HepG2 (cell line): ENCODE measurements around the gene NUB1. TPM values are rescaled to one million over a fixed set of nuclear protein-coding genes. Genes with fewer than 3 reads are reported as not detected.

Experiments used
- ATAC-seq: fragments of 200-7000 bp; cut with Tn5 transposase; 3 replicates; pipeline ENCODE4 v1.9.1; 2020; ENCODE audit warnings: mild to moderate bottlenecking, moderate library complexity
- BruUV-seq: library from RNA; stranded (reverse); fragments of 400-500 nt; replicated peaks from 2 replicates; lab custom pipeline; 2021; lab: Mats Ljungman, UMichigan
- CTCF ChIA-PET: fragments of 300-600 bp; formaldehyde crosslinking; extraction: SDS; loops from one replicate; lab custom pipeline; 2021; ENCODE audit warnings: low total read pairs, inconsistent platforms, low intra/inter-chr PET ratio; lab: Yijun Ruan, JAX
- POLR2A ChIA-PET: fragments of 350-600 bp; sonication (Branson Sonifier 250); formaldehyde crosslinking; loops from one replicate; lab custom pipeline; 2020; ENCODE audit warnings: antibody characterized with exemption, inconsistent platforms; lab: Yijun Ruan, JAX
- DNase-seq: peaks from one replicate; pipeline ENCODE4 v3.0.0-alpha.2; 2015; ENCODE audit warnings: low spot score
- FAIRE-seq: peaks from 3 replicates; lab custom pipeline; 2011; peaks lifted over from hg19 to GRCh38; lab: Jason Lieb, UNC
- H2AFZ ChIP-seq: one replicate; pipeline ENCODE4 v1.6.1; 2011; ENCODE audit warnings: low read length, inconsistent platforms
- H3K27ac ChIP-seq: fragments of 300-600 bp; 3 replicates; pipeline ENCODE4 v1.8.0; 2011; ENCODE audit warnings: mixed run types, mild to moderate bottlenecking, mixed read lengths, low read length, inconsistent platforms; ENCODE audit not compliant: insufficient read depth; ENCODE audit errors: extremely low read length
- H3K27me3 ChIP-seq, 2 experiments: fragments of 200-600 bp in 1 of 2; 2 replicates in 1 of 2; 3 replicates in 1 of 2; pipeline versions ENCODE4 v1.6.0 to v1.8.0; 2011; ENCODE audit warnings: low read length in 2 of 2, mild to moderate bottlenecking in 2 of 2, moderate library complexity in 2 of 2, inconsistent platforms in 1 of 2; ENCODE audit not compliant: insufficient read depth in 2 of 2, control insufficient read depth in 1 of 2
- H3K36me3 ChIP-seq, 2 experiments: fragments of 200-600 bp in 1 of 2; replicated peaks in 1 of 2; 2 replicates in 1 of 2; 3 replicates in 1 of 2; pipeline versions ENCODE4 v1.5.1 to v1.8.0; 2011; ENCODE audit warnings: low read length in 2 of 2, inconsistent platforms in 1 of 2; ENCODE audit not compliant: insufficient read depth in 2 of 2, control insufficient read depth in 1 of 2
- H3K4me1 ChIP-seq: 2 replicates; pipeline ENCODE4 v1.5.1; 2012; ENCODE audit warnings: low read length, inconsistent platforms; ENCODE audit not compliant: insufficient read depth
- H3K4me2 ChIP-seq: 2 replicates; pipeline ENCODE4 v1.6.0; 2011; ENCODE audit warnings: low read depth, low read length, inconsistent platforms
- H3K4me3 ChIP-seq, 3 experiments: fragments of 200-600 bp in 1 of 3; sonication (generic), shearing (Covaris generic) in 1 of 3; replicated peaks in 1 of 3; 2 replicates each; pipeline ENCODE4 v1.5.1; 2011 to 2016; ENCODE audit warnings: low read length in 3 of 3, inconsistent platforms in 2 of 3, low read depth in 2 of 3, mild to moderate bottlenecking in 2 of 3, control low read depth in 1 of 3, mixed read lengths in 1 of 3; ENCODE audit not compliant: insufficient read depth in 1 of 3
- H3K79me2 ChIP-seq: one replicate; pipeline ENCODE4 v1.6.1; 2011; ENCODE audit warnings: low read length, inconsistent platforms; ENCODE audit not compliant: insufficient read depth
- H3K9ac ChIP-seq: 2 replicates; pipeline ENCODE4 v1.6.0; 2011; ENCODE audit warnings: mild to moderate bottlenecking, low read depth, low read length, inconsistent platforms; ENCODE audit not compliant: insufficient read depth
- H3K9me3 ChIP-seq: 2 replicates; pipeline ENCODE4 v1.5.1; 2012; ENCODE audit warnings: mild to moderate bottlenecking, low read length
- H4K20me1 ChIP-seq: 2 replicates; pipeline ENCODE4 v1.6.0; 2011; ENCODE audit warnings: inconsistent platforms, mild to moderate bottlenecking, low read length, moderate library complexity; ENCODE audit not compliant: insufficient read depth
- ERF ChIP-seq: IDR thresholded peaks from 2 replicates; pipeline ENCODE4 v1.6.1; 2018; ENCODE audit warnings: missing biosample characterization, missing genetic modification reagents
- KDM5A ChIP-seq: fragments of 200-600 bp; sonication (generic); IDR thresholded peaks from 2 replicates; pipeline ENCODE4 v1.7.0; 2018; ENCODE audit warnings: antibody characterized with exemption, mild to moderate bottlenecking, low read length, borderline replicate concordance
- MTA1 ChIP-seq: sonication (generic); formaldehyde crosslinking; IDR thresholded peaks from 2 replicates; pipeline ENCODE4 v1.4.0; 2020; ENCODE audit warnings: missing genetic modification reagents, mild to moderate bottlenecking, borderline replicate concordance
- NONO ChIP-seq, 2 experiments: fragments of 450-650 bp in 1 of 2; sonication (generic) in 1 of 2; formaldehyde crosslinking in 1 of 2; IDR thresholded peaks in 1 of 2; conservative IDR thresholded peaks in 1 of 2; 2 replicates each; pipeline versions ENCODE4 v1.6.1 to v1.8.0; 2017 to 2022; ENCODE audit warnings: mild to moderate bottlenecking in 1 of 2, missing genetic modification reagents in 1 of 2, moderate library complexity in 1 of 2
- NR1H2 ChIP-seq: sonication (generic); formaldehyde crosslinking; IDR thresholded peaks from 2 replicates; pipeline ENCODE4 v1.8.1; 2022; ENCODE audit warnings: low read depth, missing genetic modification reagents, borderline replicate concordance
- RFX3 ChIP-seq: IDR thresholded peaks from 2 replicates; pipeline ENCODE4 v1.6.1; 2016; ENCODE audit warnings: missing biosample characterization, missing genetic modification reagents
- SRSF4 ChIP-seq: fragments of 200-400 bp; formaldehyde crosslinking; IDR thresholded peaks from one replicate; pipeline ENCODE4 v1.6.1; 2018; ENCODE audit warnings: mild to moderate bottlenecking, low read depth, low read length, moderate library complexity; ENCODE audit not compliant: poor library complexity, severe bottlenecking
- ZNF670 ChIP-seq: sonication (generic); formaldehyde crosslinking; IDR thresholded peaks from 2 replicates; pipeline ENCODE4 v1.8.0; 2022; ENCODE audit warnings: mild to moderate bottlenecking, missing genetic modification reagents, borderline replicate concordance
- WGBS: methylation state at CpG from one replicate; pipeline ENCODE4 v1.1.6; 2017; ENCODE audit warnings: low lambda C conversion rate; 5-methylcytosine and 5-hydroxymethylcytosine counted together
- in situ Hi-C: cut with HindIII; loops from 2 replicates; pipeline ENCODE4 v1.10.0; 2017; ENCODE audit warnings: low pct_unique_long_range_greater_than_20kb; ENCODE audit not compliant: extremely low pct_ligation_motif_present
- intact Hi-C: fragments of 100-400 bp; cut with micrococcal nuclease; formaldehyde crosslinking; loops from one replicate; pipeline ENCODE4 v1.10.0; 2022; ENCODE audit not compliant: unreplicated experiment
- polyA plus RNA-seq, 8 experiments: library from polyadenylated mRNA; depleted of rRNA in 3 of 8; stranded (reverse) in 7 of 8; unstranded in 1 of 8; fragments of >200 nt; fragmentation: Illumina TruSeq in 4 of 8; extraction: Trizol in 4 of 8; gene quantifications; 2 replicates each; pipeline versions ENCODE4 v1.2.1 to v1.2.3, GENCODE V29; 2011 to 2016; ENCODE audit warnings: low read depth in 4 of 8, missing spikeins in 1 of 8, mixed read lengths in 1 of 8; ENCODE audit not compliant: insufficient read depth in 1 of 8
- total RNA-seq, 5 experiments: library from RNA; depleted of rRNA; stranded (reverse); fragments of >200 nt; fragmentation: Illumina TruSeq; extraction: Trizol; gene quantifications; 2 replicates each; pipeline ENCODE4 v1.2.3, GENCODE V29; 2016; ENCODE audit warnings: low read depth in 1 of 5
- TF ChIP-seq, protein P1 (sequence below): sonication (generic); formaldehyde crosslinking; IDR thresholded peaks from 2 replicates; pipeline ENCODE4 v1.9.0; 2021; ENCODE audit warnings: missing genetic modification reagents, mild to moderate bottlenecking, borderline replicate concordance
- TF ChIP-seq, protein P2 (sequence below): sonication (generic); formaldehyde crosslinking; IDR thresholded peaks from 2 replicates; pipeline ENCODE4 v1.8.1; 2022; ENCODE audit warnings: low read depth, mild to moderate bottlenecking, missing genetic modification reagents
- TF ChIP-seq, protein P3 (sequence below): sonication (generic); formaldehyde crosslinking; IDR thresholded peaks from 2 replicates; pipeline ENCODE4 v1.8.0; 2022; ENCODE audit warnings: low read depth, missing genetic modification reagents
- TF ChIP-seq, protein P4 (sequence below): sonication (generic); formaldehyde crosslinking; IDR thresholded peaks from 2 replicates; pipeline ENCODE4 v1.4.0; 2020; ENCODE audit warnings: missing genetic modification reagents, borderline replicate concordance

Gene NUB1
- total and polyA plus RNA-seq, 2 of the 13 experiments (the other 11 are each of a cell fraction or from before 2014, with no cell fraction given): 27.1 to 37.0 TPM

DNA sequence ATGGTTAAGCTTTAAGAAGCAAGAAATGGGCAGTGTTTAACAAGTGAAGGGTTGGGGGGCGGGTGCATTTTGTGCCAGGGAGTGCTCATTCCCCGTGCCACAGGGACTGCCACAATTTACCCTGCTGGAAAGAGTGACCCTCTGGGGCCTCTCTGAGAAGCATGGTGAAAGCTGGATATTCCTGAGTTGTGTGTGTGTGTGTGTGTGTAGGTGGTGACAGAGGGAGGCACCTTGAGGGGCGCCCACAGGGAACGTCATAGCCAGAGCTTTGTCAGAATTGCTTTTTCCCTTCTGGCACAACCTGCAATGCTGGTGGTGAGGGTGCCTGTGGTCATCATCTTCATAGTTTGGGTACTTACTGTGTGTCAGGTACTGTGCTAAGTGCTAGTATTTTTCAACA lies 70.7 kb downstream of the NUB1 start:
- no peak overlapping the region for H3K4me2 ChIP-seq
- CTCF ChIA-PET: no interaction called here
- no peak for FAIRE-seq
- H3K9ac ChIP-seq: no peak overlapping the region
- no peaks in the 10 kb centered on the region for H4K20me1 ChIP-seq
- POLR2A ChIA-PET: no interaction called here
- DNase-seq: no peak
- H3K9me3 ChIP-seq: no peaks in the 10 kb centered on the region
- H3K27ac ChIP-seq: no peak overlapping the region
- no peak for ATAC-seq
- H2AFZ ChIP-seq: no peak overlapping the region
- H3K27me3 ChIP-seq: peaks cover 2 to 54% of the 10 kb centered on the region in 2 experiments
- in situ Hi-C loops: no loop called here
- no TSS peak for BruUV-seq
- intact Hi-C loops: no loop called here
- no peaks in the 10 kb centered on the region for H3K36me3 ChIP-seq
- H3K4me1 ChIP-seq: peaks cover 55% of the 10 kb centered on the region
- no peak overlapping the region for H3K4me3 ChIP-seq
- H3K79me2 ChIP-seq: no peaks in the 10 kb centered on the region
- WGBS: 12% methylated on average over 4 of the region's 4 CpGs
- TF ChIP-seq, protein P1, sequence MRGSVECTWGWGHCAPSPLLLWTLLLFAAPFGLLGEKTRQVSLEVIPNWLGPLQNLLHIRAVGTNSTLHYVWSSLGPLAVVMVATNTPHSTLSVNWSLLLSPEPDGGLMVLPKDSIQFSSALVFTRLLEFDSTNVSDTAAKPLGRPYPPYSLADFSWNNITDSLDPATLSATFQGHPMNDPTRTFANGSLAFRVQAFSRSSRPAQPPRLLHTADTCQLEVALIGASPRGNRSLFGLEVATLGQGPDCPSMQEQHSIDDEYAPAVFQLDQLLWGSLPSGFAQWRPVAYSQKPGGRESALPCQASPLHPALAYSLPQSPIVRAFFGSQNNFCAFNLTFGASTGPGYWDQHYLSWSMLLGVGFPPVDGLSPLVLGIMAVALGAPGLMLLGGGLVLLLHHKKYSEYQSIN: no peak
- no peak for TF ChIP-seq NONO (IDR thresholded peaks at IDR 0.05)
- no peak for TF ChIP-seq NONO (CRISPR knock-in tag; conservative IDR thresholded peaks at IDR 0.05)
- TF ChIP-seq, protein P2, sequence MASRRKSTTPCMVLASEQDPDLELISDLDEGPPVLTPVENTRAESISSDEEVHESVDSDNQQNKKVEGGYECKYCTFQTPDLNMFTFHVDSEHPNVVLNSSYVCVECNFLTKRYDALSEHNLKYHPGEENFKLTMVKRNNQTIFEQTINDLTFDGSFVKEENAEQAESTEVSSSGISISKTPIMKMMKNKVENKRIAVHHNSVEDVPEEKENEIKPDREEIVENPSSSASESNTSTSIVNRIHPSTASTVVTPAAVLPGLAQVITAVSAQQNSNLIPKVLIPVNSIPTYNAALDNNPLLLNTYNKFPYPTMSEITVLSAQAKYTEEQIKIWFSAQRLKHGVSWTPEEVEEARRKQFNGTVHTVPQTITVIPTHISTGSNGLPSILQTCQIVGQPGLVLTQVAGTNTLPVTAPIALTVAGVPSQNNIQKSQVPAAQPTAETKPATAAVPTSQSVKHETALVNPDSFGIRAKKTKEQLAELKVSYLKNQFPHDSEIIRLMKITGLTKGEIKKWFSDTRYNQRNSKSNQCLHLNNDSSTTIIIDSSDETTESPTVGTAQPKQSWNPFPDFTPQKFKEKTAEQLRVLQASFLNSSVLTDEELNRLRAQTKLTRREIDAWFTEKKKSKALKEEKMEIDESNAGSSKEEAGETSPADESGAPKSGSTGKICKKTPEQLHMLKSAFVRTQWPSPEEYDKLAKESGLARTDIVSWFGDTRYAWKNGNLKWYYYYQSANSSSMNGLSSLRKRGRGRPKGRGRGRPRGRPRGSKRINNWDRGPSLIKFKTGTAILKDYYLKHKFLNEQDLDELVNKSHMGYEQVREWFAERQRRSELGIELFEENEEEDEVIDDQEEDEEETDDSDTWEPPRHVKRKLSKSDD (CRISPR knock-in tag): no peak
- no peak for TF ChIP-seq RFX3
- no peak for TF ChIP-seq SRSF4
- TF ChIP-seq, protein P3, sequence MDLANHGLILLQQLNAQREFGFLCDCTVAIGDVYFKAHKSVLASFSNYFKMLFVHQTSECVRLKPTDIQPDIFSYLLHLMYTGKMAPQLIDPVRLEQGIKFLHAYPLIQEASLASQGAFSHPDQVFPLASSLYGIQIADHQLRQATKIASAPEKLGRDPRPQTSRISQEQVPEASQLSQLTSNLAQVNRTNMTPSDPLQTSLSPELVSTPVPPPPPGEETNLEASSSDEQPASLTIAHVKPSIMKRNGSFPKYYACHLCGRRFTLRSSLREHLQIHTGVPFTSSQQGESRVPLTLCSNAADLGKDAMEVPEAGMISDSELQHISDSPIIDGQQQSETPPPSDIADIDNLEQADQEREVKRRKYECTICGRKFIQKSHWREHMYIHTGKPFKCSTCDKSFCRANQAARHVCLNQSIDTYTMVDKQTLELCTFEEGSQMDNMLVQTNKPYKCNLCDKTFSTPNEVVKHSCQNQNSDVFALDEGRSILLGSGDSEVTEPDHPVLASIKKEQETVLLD (CRISPR knock-in tag): no peak
- no peak for TF ChIP-seq KDM5A
- TF ChIP-seq ZNF670 (CRISPR knock-in tag): no peak
- TF ChIP-seq MTA1: no peak
- TF ChIP-seq, protein P4, sequence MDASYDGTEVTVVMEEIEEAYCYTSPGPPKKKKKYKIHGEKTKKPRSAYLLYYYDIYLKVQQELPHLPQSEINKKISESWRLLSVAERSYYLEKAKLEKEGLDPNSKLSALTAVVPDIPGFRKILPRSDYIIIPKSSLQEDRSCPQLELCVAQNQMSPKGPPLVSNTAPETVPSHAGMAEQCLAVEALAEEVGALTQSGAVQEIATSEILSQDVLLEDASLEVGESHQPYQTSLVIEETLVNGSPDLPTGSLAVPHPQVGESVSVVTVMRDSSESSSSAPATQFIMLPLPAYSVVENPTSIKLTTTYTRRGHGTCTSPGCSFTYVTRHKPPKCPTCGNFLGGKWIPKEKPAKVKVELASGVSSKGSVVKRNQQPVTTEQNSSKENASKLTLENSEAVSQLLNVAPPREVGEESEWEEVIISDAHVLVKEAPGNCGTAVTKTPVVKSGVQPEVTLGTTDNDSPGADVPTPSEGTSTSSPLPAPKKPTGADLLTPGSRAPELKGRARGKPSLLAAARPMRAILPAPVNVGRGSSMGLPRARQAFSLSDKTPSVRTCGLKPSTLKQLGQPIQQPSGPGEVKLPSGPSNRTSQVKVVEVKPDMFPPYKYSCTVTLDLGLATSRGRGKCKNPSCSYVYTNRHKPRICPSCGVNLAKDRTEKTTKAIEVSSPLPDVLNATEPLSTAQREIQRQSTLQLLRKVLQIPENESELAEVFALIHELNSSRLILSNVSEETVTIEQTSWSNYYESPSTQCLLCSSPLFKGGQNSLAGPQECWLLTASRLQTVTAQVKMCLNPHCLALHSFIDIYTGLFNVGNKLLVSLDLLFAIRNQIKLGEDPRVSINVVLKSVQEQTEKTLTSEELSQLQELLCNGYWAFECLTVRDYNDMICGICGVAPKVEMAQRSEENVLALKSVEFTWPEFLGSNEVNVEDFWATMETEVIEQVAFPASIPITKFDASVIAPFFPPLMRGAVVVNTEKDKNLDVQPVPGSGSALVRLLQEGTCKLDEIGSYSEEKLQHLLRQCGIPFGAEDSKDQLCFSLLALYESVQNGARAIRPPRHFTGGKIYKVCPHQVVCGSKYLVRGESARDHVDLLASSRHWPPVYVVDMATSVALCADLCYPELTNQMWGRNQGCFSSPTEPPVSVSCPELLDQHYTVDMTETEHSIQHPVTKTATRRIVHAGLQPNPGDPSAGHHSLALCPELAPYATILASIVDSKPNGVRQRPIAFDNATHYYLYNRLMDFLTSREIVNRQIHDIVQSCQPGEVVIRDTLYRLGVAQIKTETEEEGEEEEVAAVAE (CRISPR knock-in tag): no peak
- no peak for TF ChIP-seq NR1H2
- no peak for TF ChIP-seq ERF (CRISPR knock-in tag)
